Osteocyte (in vitro differentiated cells): Measurements from ENCODE around the gene UBASH3B. TPM values are rescaled to one million over a fixed set of nuclear protein-coding genes. Genes with fewer than 3 reads are reported as not detected.

Experiments
- DNase-seq: peaks from one replicate; pipeline ENCODE4 v3.0.0; 2021; ENCODE audit warnings: mixed read lengths; ENCODE audit not compliant: unreplicated experiment; ENCODE audit errors: extremely low spot score
- H3K27ac Mint-ChIP-seq: one replicate; pipeline ENCODE4 v1.8.0; 2021; ENCODE audit warnings: mild to moderate bottlenecking, mixed read lengths; ENCODE audit not compliant: unreplicated experiment
- H3K27me3 Mint-ChIP-seq: one replicate; pipeline ENCODE4 v1.8.0; 2021; ENCODE audit warnings: mixed read lengths; ENCODE audit not compliant: unreplicated experiment
- H3K36me3 Mint-ChIP-seq: one replicate; pipeline ENCODE4 v1.8.0; 2021; ENCODE audit warnings: mixed read lengths; ENCODE audit not compliant: unreplicated experiment
- H3K4me1 Mint-ChIP-seq: one replicate; pipeline ENCODE4 v1.8.0; 2021; ENCODE audit warnings: mixed read lengths; ENCODE audit not compliant: unreplicated experiment
- H3K4me3 Mint-ChIP-seq: one replicate; pipeline ENCODE4 v1.8.0; 2021; ENCODE audit warnings: mild to moderate bottlenecking, moderate library complexity, mixed read lengths; ENCODE audit not compliant: unreplicated experiment
- H3K9me3 Mint-ChIP-seq: one replicate; pipeline ENCODE4 v1.8.0; 2021; ENCODE audit warnings: mixed read lengths; ENCODE audit not compliant: unreplicated experiment
- CTCF ChIP-seq: fragments of 200-600 bp; sonication (generic); IDR thresholded peaks from 2 replicates; pipeline ENCODE4 v1.5.0; 2021; ENCODE audit warnings: antibody characterized with exemption, mild to moderate bottlenecking, moderate library complexity
- total RNA-seq: library from RNA; stranded (reverse); gene quantifications from 2 replicates; pipeline ENCODE4 v1.2.1, GENCODE V29; 2021

UBASH3B gene
- total RNA-seq, 1 donor from 2014 or later: 43.5 TPM

- H3K4me3 Mint-ChIP-seq: no peak overlapping the region
- H3K4me1 Mint-ChIP-seq: peaks cover 11% of the 10 kb centered on the region
- H3K27ac Mint-ChIP-seq: no peak overlapping the region
- no peak for TF ChIP-seq CTCF
- no peaks in the 10 kb centered on the region for H3K36me3 Mint-ChIP-seq
- H3K9me3 Mint-ChIP-seq: no peaks in the 10 kb centered on the region
- H3K27me3 Mint-ChIP-seq: peaks cover 3% of the 10 kb centered on the region
- DNase-seq: no peak
Measured at GRCh38 chr11:122627745-122628144, 27.8 kb upstream of the UBASH3B start.

- no peaks in the 10 kb centered on the region for H3K36me3 Mint-ChIP-seq
- peaks cover 11% of the 10 kb centered on the region for H3K4me1 Mint-ChIP-seq
- TF ChIP-seq CTCF: peak; percentile 83
- H3K4me3 Mint-ChIP-seq: no peak overlapping the region
- H3K27ac Mint-ChIP-seq: peak overlapping the region; percentile 16
- no peaks in the 10 kb centered on the region for H3K9me3 Mint-ChIP-seq
- peaks cover under 1% of the 10 kb centered on the region for H3K27me3 Mint-ChIP-seq
- DNase-seq: peak; percentile 88
Measured at GRCh38 chr11:122628810-122629555, 26.5 kb upstream of the UBASH3B start.

- Mint-ChIP-seq H3K4me3 (no peak overlapping the region), H3K36me3 (no peaks in the 10 kb centered on the region), H3K27me3 (no peaks in the 10 kb centered on the region), H3K9me3 (no peaks in the 10 kb centered on the region), H3K4me1 (peaks cover 22% of the 10 kb centered on the region), H3K27ac (no peak overlapping the region)
- no peak for TF ChIP-seq CTCF
- DNase-seq: no peak
Measured at GRCh38 chr11:122632181-122632824, 23.2 kb upstream of the UBASH3B start.

GRCh38 chr11:122633219-122633829 is 22.2 kb upstream of the UBASH3B start:
- H3K9me3 Mint-ChIP-seq: no peaks in the 10 kb centered on the region
- peak; percentile 79 for TF ChIP-seq CTCF
- peaks cover 22% of the 10 kb centered on the region for H3K4me1 Mint-ChIP-seq
- no peaks in the 10 kb centered on the region for H3K36me3 Mint-ChIP-seq
- H3K4me3 Mint-ChIP-seq: no peak overlapping the region
- no peak overlapping the region for H3K27ac Mint-ChIP-seq
- no peak for DNase-seq
- no peaks in the 10 kb centered on the region for H3K27me3 Mint-ChIP-seq

- Mint-ChIP-seq H3K27me3 (no peaks in the 10 kb centered on the region), H3K4me3 (no peak overlapping the region), H3K36me3 (no peaks in the 10 kb centered on the region), H3K27ac (peak overlapping the region; percentile 83), H3K9me3 (no peaks in the 10 kb centered on the region), H3K4me1 (peaks cover 13% of the 10 kb centered on the region)
- DNase-seq: no peak
- no peak for TF ChIP-seq CTCF
Measured at GRCh38 chr11:122634501-122634900, 21.0 kb upstream of the UBASH3B start.
